ENCODE results near the gene SHANK3. TPM values are rescaled to one million over a fixed set of nuclear protein-coding genes. Genes with fewer than 3 reads are reported as not detected.
A peak's percentile ranks its signal among the peaks of the same experiment; 100 is the strongest.

Gene SHANK3
- total RNA-seq, 4 donors from 2014 or later = 2.7 to 30.3 (median 6.3) TPM

DNA sequence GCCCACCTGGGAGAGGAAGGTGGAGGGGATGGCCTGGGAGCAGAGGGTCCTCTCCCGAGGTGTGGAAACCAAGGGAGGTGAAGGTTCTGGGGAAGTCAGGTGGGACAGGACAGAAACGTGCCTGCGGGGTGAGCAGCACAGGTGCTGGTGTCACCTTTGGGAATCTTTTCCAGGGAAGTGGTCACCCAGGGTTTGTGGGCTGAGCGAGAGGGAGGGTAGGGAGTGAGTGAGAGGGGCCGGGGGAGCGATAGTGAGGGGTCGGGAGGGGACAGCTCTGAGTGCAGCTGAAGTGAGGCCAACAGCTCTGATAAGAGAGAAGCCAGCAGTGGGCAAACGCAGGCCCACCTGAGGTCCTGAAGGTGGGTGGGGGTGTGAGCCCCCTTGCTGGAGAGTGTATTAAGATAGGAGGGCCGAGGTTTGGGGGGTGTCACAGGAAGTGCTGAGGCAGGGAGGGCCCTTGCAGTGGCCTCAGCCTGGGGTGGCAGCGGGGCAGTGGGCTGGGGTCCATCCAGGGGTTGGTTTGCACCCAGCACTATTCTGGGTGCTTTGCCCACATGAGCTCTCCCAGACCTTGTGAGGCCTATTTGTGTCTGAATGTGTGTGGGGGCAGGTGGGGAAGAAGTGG lies 1.6 kb upstream of the SHANK3 start:
- TF ChIP-seq, protein P1, sequence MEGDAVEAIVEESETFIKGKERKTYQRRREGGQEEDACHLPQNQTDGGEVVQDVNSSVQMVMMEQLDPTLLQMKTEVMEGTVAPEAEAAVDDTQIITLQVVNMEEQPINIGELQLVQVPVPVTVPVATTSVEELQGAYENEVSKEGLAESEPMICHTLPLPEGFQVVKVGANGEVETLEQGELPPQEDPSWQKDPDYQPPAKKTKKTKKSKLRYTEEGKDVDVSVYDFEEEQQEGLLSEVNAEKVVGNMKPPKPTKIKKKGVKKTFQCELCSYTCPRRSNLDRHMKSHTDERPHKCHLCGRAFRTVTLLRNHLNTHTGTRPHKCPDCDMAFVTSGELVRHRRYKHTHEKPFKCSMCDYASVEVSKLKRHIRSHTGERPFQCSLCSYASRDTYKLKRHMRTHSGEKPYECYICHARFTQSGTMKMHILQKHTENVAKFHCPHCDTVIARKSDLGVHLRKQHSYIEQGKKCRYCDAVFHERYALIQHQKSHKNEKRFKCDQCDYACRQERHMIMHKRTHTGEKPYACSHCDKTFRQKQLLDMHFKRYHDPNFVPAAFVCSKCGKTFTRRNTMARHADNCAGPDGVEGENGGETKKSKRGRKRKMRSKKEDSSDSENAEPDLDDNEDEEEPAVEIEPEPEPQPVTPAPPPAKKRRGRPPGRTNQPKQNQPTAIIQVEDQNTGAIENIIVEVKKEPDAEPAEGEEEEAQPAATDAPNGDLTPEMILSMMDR (IDR thresholded peaks at IDR 0.05) = no peak
- TF ChIP-seq POLR2A (IDR thresholded peaks at IDR 0.05) (no peak), EP300 (IDR thresholded peaks at IDR 0.05; ENCODE audit: low read depth) (no peak), POLR2AphosphoS5 (IDR thresholded peaks at IDR 0.05) (no peak)
- H3K36me3 ChIP-seq = no peaks in the 10 kb centered on the region
- intact Hi-C loops (cut with DNase I; ENCODE audit: low total_unique reads) (no loop called here), in situ Hi-C loops (cut with MboI; ENCODE audit: low pct_ligation_motif_present in 1 of 4, low pct_unique_long_range_greater_than_20kb in 1 of 4, low sequenced_read_pairs in 3 of 4) (no loop called here)
- peaks cover 4 to 12% (median 8%) of the 10 kb centered on the region in 4 donors for H3K4me1 ChIP-seq
- H3K9me3 ChIP-seq = no peaks in the 10 kb centered on the region
- WGBS, 2 donors (ENCODE audit: low coverage in 1 of 2) = 57 to 61% methylated on average over 5 to 10 of the region's 10 CpGs
- H3K4me3 ChIP-seq = no peak overlapping the region
- peaks cover 72% of the 10 kb centered on the region for H3K27me3 ChIP-seq
- H3K27ac ChIP-seq = peak overlapping the region in 3 of 4 donors; percentile 4 to 37 (median 29)
- DNase-seq = no peak

DNA sequence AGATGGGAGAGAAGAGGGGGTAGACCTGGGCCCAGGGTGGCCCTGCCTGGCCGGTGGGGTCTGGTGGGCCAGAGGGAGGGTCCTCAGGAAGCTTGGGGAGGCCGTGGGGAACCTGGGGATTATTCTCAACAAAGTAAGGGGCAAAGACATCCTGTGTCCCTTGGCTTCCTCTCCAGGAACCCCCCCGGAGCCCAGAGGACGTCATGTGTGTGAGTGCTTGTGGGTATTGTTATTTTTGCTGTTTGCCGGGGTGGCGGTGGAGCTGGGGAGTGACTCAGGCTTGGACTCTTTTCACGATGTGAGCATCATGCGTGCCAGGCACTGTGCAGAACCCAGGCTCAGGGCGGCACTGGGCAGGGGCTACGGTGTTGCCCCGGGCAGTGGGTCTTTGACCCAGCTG lies 982 bp upstream of the SHANK3 start:
- Histone ChIP-seq H3K36me3 (no peaks in the 10 kb centered on the region), H3K4me1 (peaks cover 4 to 12% (median 8%) of the 10 kb centered on the region in 4 donors), H3K27me3 (peaks cover 74% of the 10 kb centered on the region), H3K27ac (peak overlapping the region in 3 of 4 donors; percentile 4 to 37 (median 29)), H3K9me3 (no peaks in the 10 kb centered on the region), H3K4me3 (no peak overlapping the region)
- intact Hi-C loops (cut with DNase I; ENCODE audit: low total_unique reads) (no loop called here), in situ Hi-C loops (cut with MboI; ENCODE audit: low pct_ligation_motif_present in 1 of 4, low pct_unique_long_range_greater_than_20kb in 1 of 4, low sequenced_read_pairs in 3 of 4) (no loop called here)
- DNase-seq = no peak
- WGBS, 2 donors (ENCODE audit: low coverage in 1 of 2) = 50 to 68% methylated on average over 4 to 11 of the region's 11 CpGs
- TF ChIP-seq EP300 (IDR thresholded peaks at IDR 0.05; ENCODE audit: low read depth) (no peak), POLR2AphosphoS5 (IDR thresholded peaks at IDR 0.05) (no peak), POLR2A (IDR thresholded peaks at IDR 0.05) (no peak)
- TF ChIP-seq, protein P1 (IDR thresholded peaks at IDR 0.05) = no peak

DNA sequence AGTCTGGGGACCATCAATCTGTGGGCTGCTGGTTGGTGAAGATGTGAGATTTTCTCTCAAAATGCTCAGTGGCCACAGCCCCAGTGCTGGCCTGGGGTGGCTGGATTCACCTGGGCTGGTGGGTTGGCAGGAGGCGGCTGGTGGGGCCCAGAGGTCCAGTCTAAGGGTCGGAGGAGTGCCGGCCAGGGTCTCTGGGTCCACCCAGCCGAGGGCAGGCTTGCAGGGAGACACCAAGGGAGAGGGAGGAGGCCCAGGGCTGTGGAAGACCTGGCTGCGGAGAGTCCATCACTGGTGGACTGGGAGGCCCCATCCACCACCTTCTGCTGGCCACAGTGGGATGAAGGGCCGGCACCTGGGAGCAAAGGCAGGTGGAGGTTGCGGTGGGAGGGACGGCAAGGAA lies 582 bp upstream of the SHANK3 start:
- peaks cover 72% of the 10 kb centered on the region for H3K27me3 ChIP-seq
- intact Hi-C loops (cut with DNase I; ENCODE audit: low total_unique reads) = no loop called here
- DNase-seq = no peak
- H3K9me3 ChIP-seq = no peaks in the 10 kb centered on the region
- 64% methylated on average over 8 of the region's 8 CpGs; no CpG with 5 or more reads in 1 of the 2 donors for WGBS, 2 donors (ENCODE audit: low coverage in 1 of 2)
- H3K4me3 ChIP-seq = no peak overlapping the region
- in situ Hi-C loops (cut with MboI; ENCODE audit: low pct_ligation_motif_present in 1 of 4, low pct_unique_long_range_greater_than_20kb in 1 of 4, low sequenced_read_pairs in 3 of 4) = no loop called here
- H3K4me1 ChIP-seq = peaks cover 4 to 12% (median 8%) of the 10 kb centered on the region in 4 donors
- H3K36me3 ChIP-seq = no peaks in the 10 kb centered on the region
- TF ChIP-seq POLR2A (IDR thresholded peaks at IDR 0.05) (no peak), EP300 (IDR thresholded peaks at IDR 0.05; ENCODE audit: low read depth) (no peak), POLR2AphosphoS5 (IDR thresholded peaks at IDR 0.05) (no peak)
- TF ChIP-seq, protein P1 (IDR thresholded peaks at IDR 0.05) = no peak
- peak overlapping the region in 2 of 4 donors; percentile 29 to 37 for H3K27ac ChIP-seq

DNA sequence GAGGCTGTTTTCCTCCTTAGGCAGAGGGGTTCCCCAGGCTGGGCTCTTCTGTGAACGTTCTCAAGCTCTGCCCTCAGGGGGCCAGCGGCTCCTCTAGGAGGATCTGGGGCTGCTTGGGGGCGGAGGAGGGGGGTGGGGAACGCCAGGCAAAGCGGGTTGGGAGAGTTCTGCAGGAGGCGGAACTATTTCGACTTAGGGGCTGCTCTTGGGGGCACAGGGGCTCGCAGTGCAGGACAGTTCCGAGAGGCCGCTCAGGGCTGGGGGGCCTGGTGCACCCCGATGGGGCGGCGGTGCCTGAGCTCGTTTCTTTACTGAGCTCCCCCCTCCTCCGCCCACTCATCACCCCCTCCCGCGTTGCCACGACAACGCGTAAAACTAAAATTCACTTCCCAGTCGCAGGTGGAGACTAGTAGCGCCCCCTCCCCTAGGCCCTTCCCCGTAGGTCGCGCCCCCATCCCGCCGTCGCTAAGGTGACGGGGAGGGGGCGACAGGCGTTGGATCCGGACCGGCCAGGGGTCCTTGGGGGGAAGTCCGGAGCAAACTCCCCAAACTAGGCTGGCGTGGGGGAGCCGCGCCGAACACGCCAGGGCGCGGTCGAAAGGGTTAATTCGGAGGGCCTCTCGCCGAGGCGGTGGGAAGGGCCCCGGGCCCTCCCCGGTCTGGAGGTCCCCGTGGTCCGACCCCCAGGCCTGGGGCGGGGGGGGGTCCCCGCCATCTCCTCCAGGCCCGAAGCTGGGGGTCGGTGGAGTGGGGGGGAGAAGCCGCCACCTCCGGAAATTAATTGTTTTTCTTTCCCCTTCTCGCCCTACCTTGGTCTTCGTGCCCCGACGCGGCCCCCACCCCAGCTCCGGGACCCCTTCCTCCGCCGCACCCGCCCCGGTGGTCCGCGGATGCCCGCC lies 857 bp downstream of the SHANK3 start:
- in situ Hi-C loops (cut with MboI; ENCODE audit: low pct_ligation_motif_present in 1 of 4, low pct_unique_long_range_greater_than_20kb in 1 of 4, low sequenced_read_pairs in 3 of 4) (no loop called here), intact Hi-C loops (cut with DNase I; ENCODE audit: low total_unique reads) (no loop called here)
- peaks cover 61% of the 10 kb centered on the region for H3K27me3 ChIP-seq
- peak overlapping the region in 2 of 4 donors; percentile 24 to 33 for H3K4me3 ChIP-seq
- no peaks in the 10 kb centered on the region for H3K9me3 ChIP-seq
- H3K4me1 ChIP-seq = peaks cover 4 to 12% (median 8%) of the 10 kb centered on the region in 4 donors
- no peak for DNase-seq
- H3K27ac ChIP-seq = peak overlapping the region in 3 of 4 donors; percentile 25 to 45 (median 36)
- WGBS, 2 donors (ENCODE audit: low coverage in 1 of 2) = 13% methylated on average over 64 of the region's 69 CpGs; no CpG with 5 or more reads in 1 of the 2 donors
- TF ChIP-seq, protein P1 (IDR thresholded peaks at IDR 0.05) = no peak
- TF ChIP-seq POLR2A (IDR thresholded peaks at IDR 0.05) (no peak), EP300 (IDR thresholded peaks at IDR 0.05; ENCODE audit: low read depth) (no peak), POLR2AphosphoS5 (IDR thresholded peaks at IDR 0.05) (no peak)
- no peaks in the 10 kb centered on the region for H3K36me3 ChIP-seq

Measured in transverse colon (tissue), 4 donors.